Liver (tissue), 9 donors: ENCODE measurements around the gene DLK1. TPM values are rescaled to one million over a fixed set of nuclear protein-coding genes. Genes with fewer than 3 reads are reported as not detected.

Experiments used
- DNase-seq: peaks from one replicate; pipeline ENCODE4 v3.0.0-alpha.2; 2017; ENCODE audit warnings: low spot score
- H3K27ac ChIP-seq, 2 donors: one replicate each; pipeline ENCODE4 v1.7.0; 2013; ENCODE audit warnings: inconsistent platforms in 2 of 2, low read length in 2 of 2, control low read depth in 1 of 2, low read depth in 1 of 2, mild to moderate bottlenecking in 1 of 2
- H3K27me3 ChIP-seq, 4 donors: one replicate each; pipeline versions ENCODE4 v1.6.1 to v1.7.0; 2013; ENCODE audit warnings: low read length in 3 of 4, inconsistent platforms in 1 of 4, mild to moderate bottlenecking in 1 of 4, moderate library complexity in 1 of 4; ENCODE audit not compliant: control insufficient read depth in 4 of 4, insufficient read depth in 4 of 4
- H3K36me3 ChIP-seq, 4 donors: one replicate each; pipeline versions ENCODE4 v1.6.1 to v1.7.0; 2013; ENCODE audit warnings: low read length in 3 of 4, mild to moderate bottlenecking in 3 of 4, low read depth in 1 of 4, moderate library complexity in 1 of 4; ENCODE audit not compliant: control insufficient read depth in 4 of 4, insufficient read depth in 3 of 4
- H3K4me1 ChIP-seq, 4 donors: one replicate each; pipeline versions ENCODE4 v1.6.1 to v1.7.0; 2013; ENCODE audit warnings: low read length in 3 of 4, mild to moderate bottlenecking in 3 of 4, moderate library complexity in 1 of 4; ENCODE audit not compliant: control insufficient read depth in 4 of 4, insufficient read depth in 4 of 4
- H3K4me3 ChIP-seq, 3 donors: one replicate each; pipeline versions ENCODE4 v1.6.1 to v1.7.0; 2013; ENCODE audit warnings: low read length in 3 of 3, control low read depth in 1 of 3, low read depth in 1 of 3, mild to moderate bottlenecking in 1 of 3
- H3K9ac ChIP-seq, 2 donors: one replicate each; pipeline ENCODE4 v1.7.0; 2013; ENCODE audit warnings: low read length in 2 of 2, mild to moderate bottlenecking in 2 of 2, moderate library complexity in 2 of 2, control low read depth in 1 of 2, low read depth in 1 of 2
- H3K9me3 ChIP-seq, 4 donors: one replicate each; pipeline versions ENCODE4 v1.6.1 to v1.7.0; 2013; ENCODE audit warnings: low read length in 3 of 4; ENCODE audit not compliant: control insufficient read depth in 4 of 4
- HNF4G ChIP-seq: IDR thresholded peaks from 2 replicates; pipeline ENCODE4 v1.6.1; 2016; ENCODE audit warnings: antibody characterized with exemption
- JUND ChIP-seq, 2 donors: IDR thresholded peaks; 2 replicates each; pipeline ENCODE4 v1.6.1; 2016; ENCODE audit warnings: antibody characterized with exemption in 2 of 2
- NR2F2 ChIP-seq: IDR thresholded peaks from 2 replicates; pipeline ENCODE4 v1.6.1; 2016; ENCODE audit warnings: antibody characterized with exemption
- RAD21 ChIP-seq, 2 donors: IDR thresholded peaks; 2 replicates each; pipeline ENCODE4 v1.6.1; 2016; ENCODE audit warnings: antibody characterized with exemption in 2 of 2, mild to moderate bottlenecking in 2 of 2
- RXRA ChIP-seq, 2 donors: IDR thresholded peaks; 2 replicates each; pipeline ENCODE4 v1.6.1; 2017 to 2018; ENCODE audit warnings: antibody characterized with exemption in 2 of 2, mild to moderate bottlenecking in 1 of 2
- SP1 ChIP-seq: IDR thresholded peaks from 2 replicates; pipeline ENCODE4 v1.6.1; 2018; ENCODE audit warnings: antibody characterized with exemption, mild to moderate bottlenecking
- YY1 ChIP-seq: IDR thresholded peaks from 2 replicates; pipeline ENCODE4 v1.6.1; 2016; ENCODE audit warnings: antibody characterized with exemption, mild to moderate bottlenecking
- WGBS: extraction: QIAGEN DNeasy Blood & Tissue Kit; methylation state at CpG from one replicate; pipeline ENCODE4 v1.1.7; 2013; 5-methylcytosine and 5-hydroxymethylcytosine counted together
- polyA plus RNA-seq, 2 donors: library from polyadenylated mRNA; stranded (reverse) in 1 of 2; unstranded in 1 of 2; fragments of 200-250 nt in 1 of 2; fragments of >200 nt in 1 of 2; fragmentation: Nextera tagmentation in 1 of 2; extraction: Ambion mirVana in 1 of 2; gene quantifications; one replicate each; pipeline versions ENCODE4 v1.2.1 to v1.2.3, GENCODE V29; 2013 to 2015
- total RNA-seq, 2 donors: library from RNA; depleted of rRNA; stranded (reverse); fragments of >200 nt; gene quantifications; one replicate each; pipeline ENCODE4 v1.2.3, GENCODE V29; 2014
- TF ChIP-seq, protein P1 (sequence below): IDR thresholded peaks from 2 replicates; pipeline ENCODE4 v1.6.1; 2016; ENCODE audit warnings: antibody characterized with exemption
- TF ChIP-seq, protein P2 (sequence below): IDR thresholded peaks from 2 replicates; pipeline ENCODE4 v1.6.1; 2016; ENCODE audit warnings: antibody characterized with exemption, mild to moderate bottlenecking
- TF ChIP-seq, protein P3 (sequence below): fragments of 150-350 bp; IDR thresholded peaks from 2 replicates; pipeline ENCODE4 v1.5.1; 2017; ENCODE audit warnings: improper control_type of control experiment, low read depth, low read length; ENCODE audit not compliant: missing input control
- TF ChIP-seq, protein P4 (sequence below): IDR thresholded peaks from 2 replicates; pipeline ENCODE4 v1.6.1; 2016; ENCODE audit warnings: antibody characterized with exemption
- donor health status: healthy.
- donor health status: healthy.
- donor health status: healthy.
- donor health status: healthy.
- donor health status: healthy.

The DLK1 gene
- total and polyA plus RNA-seq, 4 donors = 0.42 to 331 (median 1.8) TPM; not detected in 1

DNA sequence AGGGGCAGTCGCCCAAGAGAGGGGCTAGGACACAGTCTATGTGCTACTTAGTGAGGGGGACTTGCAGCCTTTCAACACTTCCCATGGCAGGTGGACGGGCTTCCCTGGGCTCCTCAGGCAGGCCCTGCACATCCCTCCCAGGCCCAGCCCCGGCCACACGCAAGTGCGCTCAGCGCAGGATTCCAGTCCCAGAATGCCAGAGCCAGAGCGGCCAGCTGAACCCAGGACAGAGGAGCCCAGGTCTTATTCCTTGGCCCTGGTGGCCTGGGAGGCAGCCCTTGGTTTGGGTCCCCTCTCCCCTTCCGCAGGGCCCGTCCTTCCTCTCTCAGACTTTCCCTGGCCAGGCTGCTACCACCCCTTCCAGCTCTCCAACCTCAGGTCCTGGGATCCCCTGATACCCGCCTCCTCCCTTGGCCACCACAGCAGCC, 12.0 kb downstream of the DLK1 start:
- Histone ChIP-seq H3K27ac (no peak overlapping the region), H3K9me3 (peaks cover 0 to 6% (median 3%) of the 10 kb centered on the region in 4 donors), H3K27me3 (no peaks in the 10 kb centered on the region), H3K4me1 (no peaks in the 10 kb centered on the region), H3K36me3 (no peaks in the 10 kb centered on the region), H3K4me3 (no peak overlapping the region), H3K9ac (no peak overlapping the region)
- 94% methylated on average over 10 of the region's 10 CpGs for WGBS
- TF ChIP-seq YY1 (no peak), HNF4G (no peak), NR2F2 (no peak), SP1 (no peak), RXRA (IDR thresholded peaks at IDR 0.05) (no peak), JUND (IDR thresholded peaks at IDR 0.05) (no peak)
- TF ChIP-seq, protein P1, sequence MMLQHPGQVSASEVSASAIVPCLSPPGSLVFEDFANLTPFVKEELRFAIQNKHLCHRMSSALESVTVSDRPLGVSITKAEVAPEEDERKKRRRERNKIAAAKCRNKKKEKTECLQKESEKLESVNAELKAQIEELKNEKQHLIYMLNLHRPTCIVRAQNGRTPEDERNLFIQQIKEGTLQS = no peak
- TF ChIP-seq, protein P2, sequence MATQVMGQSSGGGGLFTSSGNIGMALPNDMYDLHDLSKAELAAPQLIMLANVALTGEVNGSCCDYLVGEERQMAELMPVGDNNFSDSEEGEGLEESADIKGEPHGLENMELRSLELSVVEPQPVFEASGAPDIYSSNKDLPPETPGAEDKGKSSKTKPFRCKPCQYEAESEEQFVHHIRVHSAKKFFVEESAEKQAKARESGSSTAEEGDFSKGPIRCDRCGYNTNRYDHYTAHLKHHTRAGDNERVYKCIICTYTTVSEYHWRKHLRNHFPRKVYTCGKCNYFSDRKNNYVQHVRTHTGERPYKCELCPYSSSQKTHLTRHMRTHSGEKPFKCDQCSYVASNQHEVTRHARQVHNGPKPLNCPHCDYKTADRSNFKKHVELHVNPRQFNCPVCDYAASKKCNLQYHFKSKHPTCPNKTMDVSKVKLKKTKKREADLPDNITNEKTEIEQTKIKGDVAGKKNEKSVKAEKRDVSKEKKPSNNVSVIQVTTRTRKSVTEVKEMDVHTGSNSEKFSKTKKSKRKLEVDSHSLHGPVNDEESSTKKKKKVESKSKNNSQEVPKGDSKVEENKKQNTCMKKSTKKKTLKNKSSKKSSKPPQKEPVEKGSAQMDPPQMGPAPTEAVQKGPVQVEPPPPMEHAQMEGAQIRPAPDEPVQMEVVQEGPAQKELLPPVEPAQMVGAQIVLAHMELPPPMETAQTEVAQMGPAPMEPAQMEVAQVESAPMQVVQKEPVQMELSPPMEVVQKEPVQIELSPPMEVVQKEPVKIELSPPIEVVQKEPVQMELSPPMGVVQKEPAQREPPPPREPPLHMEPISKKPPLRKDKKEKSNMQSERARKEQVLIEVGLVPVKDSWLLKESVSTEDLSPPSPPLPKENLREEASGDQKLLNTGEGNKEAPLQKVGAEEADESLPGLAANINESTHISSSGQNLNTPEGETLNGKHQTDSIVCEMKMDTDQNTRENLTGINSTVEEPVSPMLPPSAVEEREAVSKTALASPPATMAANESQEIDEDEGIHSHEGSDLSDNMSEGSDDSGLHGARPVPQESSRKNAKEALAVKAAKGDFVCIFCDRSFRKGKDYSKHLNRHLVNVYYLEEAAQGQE = no peak
- TF ChIP-seq, protein P3, sequence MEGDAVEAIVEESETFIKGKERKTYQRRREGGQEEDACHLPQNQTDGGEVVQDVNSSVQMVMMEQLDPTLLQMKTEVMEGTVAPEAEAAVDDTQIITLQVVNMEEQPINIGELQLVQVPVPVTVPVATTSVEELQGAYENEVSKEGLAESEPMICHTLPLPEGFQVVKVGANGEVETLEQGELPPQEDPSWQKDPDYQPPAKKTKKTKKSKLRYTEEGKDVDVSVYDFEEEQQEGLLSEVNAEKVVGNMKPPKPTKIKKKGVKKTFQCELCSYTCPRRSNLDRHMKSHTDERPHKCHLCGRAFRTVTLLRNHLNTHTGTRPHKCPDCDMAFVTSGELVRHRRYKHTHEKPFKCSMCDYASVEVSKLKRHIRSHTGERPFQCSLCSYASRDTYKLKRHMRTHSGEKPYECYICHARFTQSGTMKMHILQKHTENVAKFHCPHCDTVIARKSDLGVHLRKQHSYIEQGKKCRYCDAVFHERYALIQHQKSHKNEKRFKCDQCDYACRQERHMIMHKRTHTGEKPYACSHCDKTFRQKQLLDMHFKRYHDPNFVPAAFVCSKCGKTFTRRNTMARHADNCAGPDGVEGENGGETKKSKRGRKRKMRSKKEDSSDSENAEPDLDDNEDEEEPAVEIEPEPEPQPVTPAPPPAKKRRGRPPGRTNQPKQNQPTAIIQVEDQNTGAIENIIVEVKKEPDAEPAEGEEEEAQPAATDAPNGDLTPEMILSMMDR = no peak
- TF ChIP-seq, protein P4, sequence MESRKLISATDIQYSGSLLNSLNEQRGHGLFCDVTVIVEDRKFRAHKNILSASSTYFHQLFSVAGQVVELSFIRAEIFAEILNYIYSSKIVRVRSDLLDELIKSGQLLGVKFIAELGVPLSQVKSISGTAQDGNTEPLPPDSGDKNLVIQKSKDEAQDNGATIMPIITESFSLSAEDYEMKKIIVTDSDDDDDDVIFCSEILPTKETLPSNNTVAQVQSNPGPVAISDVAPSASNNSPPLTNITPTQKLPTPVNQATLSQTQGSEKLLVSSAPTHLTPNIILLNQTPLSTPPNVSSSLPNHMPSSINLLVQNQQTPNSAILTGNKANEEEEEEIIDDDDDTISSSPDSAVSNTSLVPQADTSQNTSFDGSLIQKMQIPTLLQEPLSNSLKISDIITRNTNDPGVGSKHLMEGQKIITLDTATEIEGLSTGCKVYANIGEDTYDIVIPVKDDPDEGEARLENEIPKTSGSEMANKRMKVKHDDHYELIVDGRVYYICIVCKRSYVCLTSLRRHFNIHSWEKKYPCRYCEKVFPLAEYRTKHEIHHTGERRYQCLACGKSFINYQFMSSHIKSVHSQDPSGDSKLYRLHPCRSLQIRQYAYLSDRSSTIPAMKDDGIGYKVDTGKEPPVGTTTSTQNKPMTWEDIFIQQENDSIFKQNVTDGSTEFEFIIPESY = no peak
- no peak for DNase-seq

DNA sequence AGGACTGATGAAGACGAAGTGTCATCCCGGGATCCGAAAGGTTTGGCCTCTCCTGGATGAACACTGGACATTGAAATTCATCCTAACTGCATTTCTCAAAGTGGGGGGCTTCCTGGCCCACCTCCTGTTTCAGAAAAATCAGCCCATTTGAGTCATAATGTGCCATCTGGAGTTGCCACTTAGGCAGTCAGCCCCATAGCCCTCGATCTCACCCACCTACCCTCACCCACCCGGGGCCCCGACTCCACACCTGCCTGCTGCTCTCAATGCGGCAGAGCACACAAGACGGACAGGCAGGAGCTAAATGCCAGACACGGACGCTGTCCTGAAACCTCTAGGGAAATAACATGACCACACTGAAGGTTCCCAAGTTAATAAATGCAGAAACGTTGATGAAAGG, 12.6 kb downstream of the DLK1 start:
- no peak for DNase-seq
- WGBS = 87% methylated on average over 11 of the region's 11 CpGs
- Histone ChIP-seq H3K4me3 (no peak overlapping the region), H3K27me3 (no peaks in the 10 kb centered on the region), H3K9me3 (peaks cover 0 to 6% (median 3%) of the 10 kb centered on the region in 4 donors), H3K36me3 (no peaks in the 10 kb centered on the region), H3K9ac (no peak overlapping the region), H3K4me1 (no peaks in the 10 kb centered on the region), H3K27ac (no peak overlapping the region)
- TF ChIP-seq, protein P3 = no peak
- TF ChIP-seq RXRA (IDR thresholded peaks at IDR 0.05) = no peak
- TF ChIP-seq YY1 = no peak
- TF ChIP-seq RAD21 (IDR thresholded peaks at IDR 0.05) = no peak
- TF ChIP-seq, protein P1 = no peak
- TF ChIP-seq HNF4G = no peak
- TF ChIP-seq, protein P2 = no peak
